ENCODE data around the gene PHOX2B.
"Not testable (repeated sequence)": the region's sequence is repeated elsewhere in the genome, so short reads cannot be mapped to it uniquely, and the experiment has no call there.

PHOX2B gene

GRCh38 chr4:41713768-41714167, 34.8 kb downstream of the PHOX2B start:
- ATAC-seq: no peak
- TF ChIP-seq ZC3H10 (CRISPR knock-in tag; IDR thresholded peaks at IDR 0.05): no peak
- TF ChIP-seq ISL1 (CRISPR knock-in tag; IDR thresholded peaks at IDR 0.05): no peak
- no peak for TF ChIP-seq CREB5 (CRISPR knock-in tag; IDR thresholded peaks at IDR 0.05; ENCODE audit: low read depth)
- no peak for TF ChIP-seq PPARA (CRISPR knock-in tag; IDR thresholded peaks at IDR 0.05; ENCODE audit: borderline replicate concordance)
- TF ChIP-seq OSR1 (CRISPR knock-in tag; IDR thresholded peaks at IDR 0.05): no peak

- no peak for ATAC-seq
- TF ChIP-seq ARNTL (CRISPR knock-in tag; IDR thresholded peaks at IDR 0.05; ENCODE audit: borderline replicate concordance, low read depth) (no peak), PPARA (CRISPR knock-in tag; IDR thresholded peaks at IDR 0.05; ENCODE audit: borderline replicate concordance) (no peak), TOX (CRISPR knock-in tag; IDR thresholded peaks at IDR 0.05; ENCODE audit: borderline replicate concordance) (no peak), TCF4 (CRISPR knock-in tag; IDR thresholded peaks at IDR 0.05; ENCODE audit: borderline replicate concordance) (no peak), ZC3H10 (CRISPR knock-in tag; IDR thresholded peaks at IDR 0.05) (no peak)
Observed at GRCh38 chr4:41712425-41712824, 36.1 kb downstream of the PHOX2B start.

- ATAC-seq: not testable (repeated sequence)
Observed at GRCh38 chr4:41711654-41712053, 36.9 kb downstream of the PHOX2B start.

GRCh38 chr4:41709844-41710481, 38.6 kb downstream of the PHOX2B start:
- no peak for ATAC-seq
- TF ChIP-seq ZFP3 (CRISPR knock-in tag; IDR thresholded peaks at IDR 0.05) (no peak), BACH2 (CRISPR knock-in tag; IDR thresholded peaks at IDR 0.05; ENCODE audit: borderline replicate concordance) (no peak), RARB (CRISPR knock-in tag; IDR thresholded peaks at IDR 0.05) (no peak), PATZ1 (CRISPR knock-in tag; IDR thresholded peaks at IDR 0.05; ENCODE audit: borderline replicate concordance) (no peak), TSHZ2 (CRISPR knock-in tag; IDR thresholded peaks at IDR 0.05) (no peak), TCF4 (CRISPR knock-in tag; IDR thresholded peaks at IDR 0.05; ENCODE audit: borderline replicate concordance) (no peak), TOX (CRISPR knock-in tag; IDR thresholded peaks at IDR 0.05; ENCODE audit: borderline replicate concordance) (no peak)

- ATAC-seq: no peak
- TF ChIP-seq GLIS3 (CRISPR knock-in tag; IDR thresholded peaks at IDR 0.05) (no peak), ESRRG (CRISPR knock-in tag; IDR thresholded peaks at IDR 0.05) (no peak), TCF4 (CRISPR knock-in tag; IDR thresholded peaks at IDR 0.05; ENCODE audit: borderline replicate concordance) (no peak), ARNTL (CRISPR knock-in tag; IDR thresholded peaks at IDR 0.05; ENCODE audit: borderline replicate concordance, low read depth) (no peak), SNAI2 (CRISPR knock-in tag; IDR thresholded peaks at IDR 0.05) (no peak), ZFP30 (CRISPR knock-in tag; IDR thresholded peaks at IDR 0.05) (no peak), ZNF565 (CRISPR knock-in tag; conservative IDR thresholded peaks at IDR 0.05; ENCODE audit: low read depth) (no peak), OSR1 (CRISPR knock-in tag; IDR thresholded peaks at IDR 0.05) (no peak), TSHZ2 (CRISPR knock-in tag; IDR thresholded peaks at IDR 0.05) (no peak)
Observed at GRCh38 chr4:41703785-41704184, 44.7 kb downstream of the PHOX2B start.
